Liver (tissue), 9 donors: ENCODE results near the gene CES2. TPM values are rescaled to one million over a fixed set of nuclear protein-coding genes. Genes with fewer than 3 reads are reported as not detected.

Experiments
- DNase-seq: peaks from one replicate; pipeline ENCODE4 v3.0.0-alpha.2; 2017; ENCODE audit warnings: low spot score
- H3K27ac ChIP-seq, 2 donors: one replicate each; pipeline ENCODE4 v1.7.0; 2013; ENCODE audit warnings: inconsistent platforms in 2 of 2, low read length in 2 of 2, control low read depth in 1 of 2, low read depth in 1 of 2, mild to moderate bottlenecking in 1 of 2
- H3K27me3 ChIP-seq, 4 donors: one replicate each; pipeline versions ENCODE4 v1.6.1 to v1.7.0; 2013; ENCODE audit warnings: low read length in 3 of 4, inconsistent platforms in 1 of 4, mild to moderate bottlenecking in 1 of 4, moderate library complexity in 1 of 4; ENCODE audit not compliant: control insufficient read depth in 4 of 4, insufficient read depth in 4 of 4
- H3K36me3 ChIP-seq, 4 donors: one replicate each; pipeline versions ENCODE4 v1.6.1 to v1.7.0; 2013; ENCODE audit warnings: low read length in 3 of 4, mild to moderate bottlenecking in 3 of 4, low read depth in 1 of 4, moderate library complexity in 1 of 4; ENCODE audit not compliant: control insufficient read depth in 4 of 4, insufficient read depth in 3 of 4
- H3K4me1 ChIP-seq, 4 donors: one replicate each; pipeline versions ENCODE4 v1.6.1 to v1.7.0; 2013; ENCODE audit warnings: low read length in 3 of 4, mild to moderate bottlenecking in 3 of 4, moderate library complexity in 1 of 4; ENCODE audit not compliant: control insufficient read depth in 4 of 4, insufficient read depth in 4 of 4
- H3K4me3 ChIP-seq, 3 donors: one replicate each; pipeline versions ENCODE4 v1.6.1 to v1.7.0; 2013; ENCODE audit warnings: low read length in 3 of 3, control low read depth in 1 of 3, low read depth in 1 of 3, mild to moderate bottlenecking in 1 of 3
- H3K9ac ChIP-seq, 2 donors: one replicate each; pipeline ENCODE4 v1.7.0; 2013; ENCODE audit warnings: low read length in 2 of 2, mild to moderate bottlenecking in 2 of 2, moderate library complexity in 2 of 2, control low read depth in 1 of 2, low read depth in 1 of 2
- H3K9me3 ChIP-seq, 4 donors: one replicate each; pipeline versions ENCODE4 v1.6.1 to v1.7.0; 2013; ENCODE audit warnings: low read length in 3 of 4; ENCODE audit not compliant: control insufficient read depth in 4 of 4
- EGR1 ChIP-seq, 2 donors: IDR thresholded peaks; 2 replicates each; pipeline ENCODE4 v1.6.1; 2016 to 2018; ENCODE audit warnings: antibody characterized with exemption in 2 of 2, low read depth in 2 of 2
- FOXA1 ChIP-seq: IDR thresholded peaks from 2 replicates; pipeline ENCODE4 v1.6.1; 2016; ENCODE audit warnings: antibody characterized with exemption
- FOXA2 ChIP-seq: IDR thresholded peaks from 2 replicates; pipeline ENCODE4 v1.6.1; 2016; ENCODE audit warnings: antibody characterized with exemption
- GABPA ChIP-seq, 2 donors: IDR thresholded peaks in 1 of 2; conservative IDR thresholded peaks in 1 of 2; 2 replicates each; pipeline ENCODE4 v1.6.1; 2016; ENCODE audit warnings: antibody characterized with exemption in 2 of 2, mild to moderate bottlenecking in 1 of 2, moderate library complexity in 1 of 2
- HNF4A ChIP-seq, 2 donors: conservative IDR thresholded peaks; 2 replicates each; pipeline ENCODE4 v1.6.1; 2016; ENCODE audit warnings: antibody characterized with exemption in 2 of 2, mild to moderate bottlenecking in 2 of 2
- HNF4G ChIP-seq: IDR thresholded peaks from 2 replicates; pipeline ENCODE4 v1.6.1; 2016; ENCODE audit warnings: antibody characterized with exemption
- JUND ChIP-seq, 2 donors: IDR thresholded peaks; 2 replicates each; pipeline ENCODE4 v1.6.1; 2016; ENCODE audit warnings: antibody characterized with exemption in 2 of 2
- NR2F2 ChIP-seq: IDR thresholded peaks from 2 replicates; pipeline ENCODE4 v1.6.1; 2016; ENCODE audit warnings: antibody characterized with exemption
- RAD21 ChIP-seq, 2 donors: IDR thresholded peaks; 2 replicates each; pipeline ENCODE4 v1.6.1; 2016; ENCODE audit warnings: antibody characterized with exemption in 2 of 2, mild to moderate bottlenecking in 2 of 2
- RXRA ChIP-seq, 2 donors: IDR thresholded peaks; 2 replicates each; pipeline ENCODE4 v1.6.1; 2017 to 2018; ENCODE audit warnings: antibody characterized with exemption in 2 of 2, mild to moderate bottlenecking in 1 of 2
- SP1 ChIP-seq: IDR thresholded peaks from 2 replicates; pipeline ENCODE4 v1.6.1; 2018; ENCODE audit warnings: antibody characterized with exemption, mild to moderate bottlenecking
- TAF1 ChIP-seq: conservative IDR thresholded peaks from 2 replicates; pipeline ENCODE4 v1.6.1; 2016; ENCODE audit warnings: antibody characterized with exemption, mild to moderate bottlenecking
- YY1 ChIP-seq: IDR thresholded peaks from 2 replicates; pipeline ENCODE4 v1.6.1; 2016; ENCODE audit warnings: antibody characterized with exemption, mild to moderate bottlenecking
- WGBS: extraction: QIAGEN DNeasy Blood & Tissue Kit; methylation state at CpG from one replicate; pipeline ENCODE4 v1.1.7; 2013; 5-methylcytosine and 5-hydroxymethylcytosine counted together
- polyA plus RNA-seq, 2 donors: library from polyadenylated mRNA; stranded (reverse) in 1 of 2; unstranded in 1 of 2; fragments of 200-250 nt in 1 of 2; fragments of >200 nt in 1 of 2; fragmentation: Nextera tagmentation in 1 of 2; extraction: Ambion mirVana in 1 of 2; gene quantifications; one replicate each; pipeline versions ENCODE4 v1.2.1 to v1.2.3, GENCODE V29; 2013 to 2015
- total RNA-seq, 2 donors: library from RNA; depleted of rRNA; stranded (reverse); fragments of >200 nt; gene quantifications; one replicate each; pipeline ENCODE4 v1.2.3, GENCODE V29; 2014
- TF ChIP-seq, protein P1 (sequence below): fragments of 150-350 bp; IDR thresholded peaks from 2 replicates; pipeline ENCODE4 v1.5.1; 2017; ENCODE audit warnings: improper control_type of control experiment, low read depth, low read length; ENCODE audit not compliant: missing input control
- TF ChIP-seq, protein P2 (sequence below): IDR thresholded peaks from 2 replicates; pipeline ENCODE4 v1.6.1; 2016; ENCODE audit warnings: antibody characterized with exemption, mild to moderate bottlenecking
- TF ChIP-seq, protein P3 (sequence below): IDR thresholded peaks from 2 replicates; pipeline ENCODE4 v1.6.1; 2016; ENCODE audit warnings: antibody characterized with exemption
- TF ChIP-seq, protein P4 (sequence below): IDR thresholded peaks from 2 replicates; pipeline ENCODE4 v1.6.1; 2016; ENCODE audit warnings: antibody characterized with exemption
- donor health status: healthy.
- donor health status: healthy.
- donor health status: healthy.
- donor health status: healthy.
- donor health status: healthy.

The CES2 gene
- total and polyA plus RNA-seq, 4 donors, result 21.2 to 200 (median 182) TPM

DNA sequence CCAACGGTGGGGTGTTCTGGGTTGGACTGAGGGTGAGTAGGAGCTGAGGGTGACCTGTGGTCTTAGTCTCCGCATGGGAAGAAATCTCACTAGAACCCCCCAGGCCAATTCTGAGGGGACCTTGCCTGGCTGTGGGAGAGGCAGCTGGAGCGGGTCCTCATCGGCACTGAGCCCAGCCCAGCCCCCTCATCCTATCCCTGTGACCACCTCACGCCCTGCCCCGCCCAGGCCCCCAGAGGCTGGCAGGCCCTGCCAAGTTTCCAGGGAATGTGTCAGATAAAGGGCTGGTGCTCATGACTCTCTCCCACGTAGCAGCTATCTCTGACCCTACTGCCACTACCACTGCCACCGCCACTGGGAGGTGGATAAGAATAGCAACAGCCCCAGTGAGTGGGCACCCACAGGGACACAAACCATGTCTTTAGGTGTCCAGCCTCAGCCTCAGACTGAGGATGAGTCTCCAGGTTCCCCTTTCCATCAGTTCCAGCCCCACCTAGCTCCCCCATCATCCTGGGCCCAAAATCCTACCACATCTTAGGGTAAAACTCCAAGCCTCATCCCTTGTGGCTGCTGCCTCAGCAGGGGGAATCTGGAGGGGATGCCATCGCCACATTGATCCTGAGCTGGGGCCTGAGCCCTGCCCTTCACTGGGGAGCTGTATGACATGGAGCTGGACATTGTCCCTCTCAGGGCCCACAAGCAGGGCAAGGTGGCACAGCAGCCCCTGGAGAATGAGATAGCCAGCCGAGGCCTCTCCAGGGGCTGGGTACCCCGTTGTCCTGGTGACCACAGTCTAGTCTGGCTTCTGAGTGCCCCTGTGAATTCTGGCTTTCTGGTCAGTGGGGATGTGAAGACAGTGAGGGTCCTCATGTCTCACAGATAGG, 31.5 kb upstream of the CES2 start:
- no peak for DNase-seq
- H3K9ac ChIP-seq, result no peak overlapping the region
- H3K4me1 ChIP-seq, result peaks cover 6 to 18% (median 15%) of the 10 kb centered on the region in 4 donors
- H3K9me3 ChIP-seq, result no peaks in the 10 kb centered on the region
- H3K4me3 ChIP-seq, result no peak overlapping the region
- no peaks in the 10 kb centered on the region for H3K27me3 ChIP-seq
- no peaks in the 10 kb centered on the region for H3K36me3 ChIP-seq
- TF ChIP-seq JUND (IDR thresholded peaks at IDR 0.05), result no peak
- TF ChIP-seq, protein P1, sequence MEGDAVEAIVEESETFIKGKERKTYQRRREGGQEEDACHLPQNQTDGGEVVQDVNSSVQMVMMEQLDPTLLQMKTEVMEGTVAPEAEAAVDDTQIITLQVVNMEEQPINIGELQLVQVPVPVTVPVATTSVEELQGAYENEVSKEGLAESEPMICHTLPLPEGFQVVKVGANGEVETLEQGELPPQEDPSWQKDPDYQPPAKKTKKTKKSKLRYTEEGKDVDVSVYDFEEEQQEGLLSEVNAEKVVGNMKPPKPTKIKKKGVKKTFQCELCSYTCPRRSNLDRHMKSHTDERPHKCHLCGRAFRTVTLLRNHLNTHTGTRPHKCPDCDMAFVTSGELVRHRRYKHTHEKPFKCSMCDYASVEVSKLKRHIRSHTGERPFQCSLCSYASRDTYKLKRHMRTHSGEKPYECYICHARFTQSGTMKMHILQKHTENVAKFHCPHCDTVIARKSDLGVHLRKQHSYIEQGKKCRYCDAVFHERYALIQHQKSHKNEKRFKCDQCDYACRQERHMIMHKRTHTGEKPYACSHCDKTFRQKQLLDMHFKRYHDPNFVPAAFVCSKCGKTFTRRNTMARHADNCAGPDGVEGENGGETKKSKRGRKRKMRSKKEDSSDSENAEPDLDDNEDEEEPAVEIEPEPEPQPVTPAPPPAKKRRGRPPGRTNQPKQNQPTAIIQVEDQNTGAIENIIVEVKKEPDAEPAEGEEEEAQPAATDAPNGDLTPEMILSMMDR, result no peak
- TF ChIP-seq, protein P2, sequence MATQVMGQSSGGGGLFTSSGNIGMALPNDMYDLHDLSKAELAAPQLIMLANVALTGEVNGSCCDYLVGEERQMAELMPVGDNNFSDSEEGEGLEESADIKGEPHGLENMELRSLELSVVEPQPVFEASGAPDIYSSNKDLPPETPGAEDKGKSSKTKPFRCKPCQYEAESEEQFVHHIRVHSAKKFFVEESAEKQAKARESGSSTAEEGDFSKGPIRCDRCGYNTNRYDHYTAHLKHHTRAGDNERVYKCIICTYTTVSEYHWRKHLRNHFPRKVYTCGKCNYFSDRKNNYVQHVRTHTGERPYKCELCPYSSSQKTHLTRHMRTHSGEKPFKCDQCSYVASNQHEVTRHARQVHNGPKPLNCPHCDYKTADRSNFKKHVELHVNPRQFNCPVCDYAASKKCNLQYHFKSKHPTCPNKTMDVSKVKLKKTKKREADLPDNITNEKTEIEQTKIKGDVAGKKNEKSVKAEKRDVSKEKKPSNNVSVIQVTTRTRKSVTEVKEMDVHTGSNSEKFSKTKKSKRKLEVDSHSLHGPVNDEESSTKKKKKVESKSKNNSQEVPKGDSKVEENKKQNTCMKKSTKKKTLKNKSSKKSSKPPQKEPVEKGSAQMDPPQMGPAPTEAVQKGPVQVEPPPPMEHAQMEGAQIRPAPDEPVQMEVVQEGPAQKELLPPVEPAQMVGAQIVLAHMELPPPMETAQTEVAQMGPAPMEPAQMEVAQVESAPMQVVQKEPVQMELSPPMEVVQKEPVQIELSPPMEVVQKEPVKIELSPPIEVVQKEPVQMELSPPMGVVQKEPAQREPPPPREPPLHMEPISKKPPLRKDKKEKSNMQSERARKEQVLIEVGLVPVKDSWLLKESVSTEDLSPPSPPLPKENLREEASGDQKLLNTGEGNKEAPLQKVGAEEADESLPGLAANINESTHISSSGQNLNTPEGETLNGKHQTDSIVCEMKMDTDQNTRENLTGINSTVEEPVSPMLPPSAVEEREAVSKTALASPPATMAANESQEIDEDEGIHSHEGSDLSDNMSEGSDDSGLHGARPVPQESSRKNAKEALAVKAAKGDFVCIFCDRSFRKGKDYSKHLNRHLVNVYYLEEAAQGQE, result no peak
- no peak for TF ChIP-seq NR2F2
- no peak for TF ChIP-seq YY1
- no peak for TF ChIP-seq FOXA2
- no peak for TF ChIP-seq SP1
- TF ChIP-seq EGR1 (IDR thresholded peaks at IDR 0.05; ENCODE audit: low read depth in 2 of 2), result no peak
- no peak for TF ChIP-seq FOXA1
- WGBS, result 89% methylated on average over 11 of the region's 11 CpGs
- H3K27ac ChIP-seq, result no peak overlapping the region

DNA sequence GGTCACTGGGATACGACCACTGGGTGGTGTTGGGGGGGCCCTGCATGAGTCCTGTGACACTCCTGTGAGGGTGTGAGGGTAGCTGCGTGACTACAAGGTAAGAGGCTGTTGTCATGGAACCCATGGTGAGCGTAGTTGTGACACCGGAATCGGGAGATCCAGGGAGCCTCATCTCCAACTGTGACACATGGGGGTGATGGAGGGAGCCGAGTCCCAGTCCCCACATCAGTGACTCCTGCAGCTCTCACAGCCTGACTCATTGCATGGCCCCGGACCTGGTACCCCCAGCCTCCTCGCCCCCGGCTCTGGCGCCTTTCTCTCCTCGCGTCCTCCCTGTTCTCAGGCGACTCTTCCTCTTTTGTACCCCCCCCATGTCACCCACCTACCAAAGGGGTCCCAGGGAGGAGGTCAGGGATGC, 30.9 kb upstream of the CES2 start:
- no peak for DNase-seq
- H3K27me3 ChIP-seq, result no peaks in the 10 kb centered on the region
- H3K9ac ChIP-seq, result no peak overlapping the region
- WGBS, result 90% methylated on average over 13 of the region's 13 CpGs
- H3K4me1 ChIP-seq, result peaks cover 3 to 13% (median 10%) of the 10 kb centered on the region in 4 donors
- H3K36me3 ChIP-seq, result no peaks in the 10 kb centered on the region
- no peaks in the 10 kb centered on the region for H3K9me3 ChIP-seq
- no peak overlapping the region for H3K4me3 ChIP-seq
- H3K27ac ChIP-seq, result no peak overlapping the region
- TF ChIP-seq, protein P3, sequence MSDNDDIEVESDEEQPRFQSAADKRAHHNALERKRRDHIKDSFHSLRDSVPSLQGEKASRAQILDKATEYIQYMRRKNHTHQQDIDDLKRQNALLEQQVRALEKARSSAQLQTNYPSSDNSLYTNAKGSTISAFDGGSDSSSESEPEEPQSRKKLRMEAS, result no peak
- TF ChIP-seq, protein P1, result no peak
- no peak for TF ChIP-seq NR2F2
- TF ChIP-seq SP1, result no peak
- no peak for TF ChIP-seq TAF1
- TF ChIP-seq GABPA (IDR thresholded peaks at IDR 0.05 in 1 of 2, conservative IDR thresholded peaks at IDR 0.05 in 1 of 2), result no peak
- TF ChIP-seq HNF4G, result no peak
- TF ChIP-seq RAD21 (IDR thresholded peaks at IDR 0.05), result no peak
- TF ChIP-seq FOXA1, result no peak
- no peak for TF ChIP-seq RXRA (IDR thresholded peaks at IDR 0.05)
- TF ChIP-seq, protein P4, sequence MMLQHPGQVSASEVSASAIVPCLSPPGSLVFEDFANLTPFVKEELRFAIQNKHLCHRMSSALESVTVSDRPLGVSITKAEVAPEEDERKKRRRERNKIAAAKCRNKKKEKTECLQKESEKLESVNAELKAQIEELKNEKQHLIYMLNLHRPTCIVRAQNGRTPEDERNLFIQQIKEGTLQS, result no peak
- TF ChIP-seq FOXA2, result no peak
- no peak for TF ChIP-seq EGR1 (IDR thresholded peaks at IDR 0.05; ENCODE audit: low read depth in 2 of 2)
- TF ChIP-seq JUND (IDR thresholded peaks at IDR 0.05), result no peak
- TF ChIP-seq HNF4A (conservative IDR thresholded peaks at IDR 0.05), result no peak
- TF ChIP-seq, protein P2, result no peak
